GM23338 (cell line): ENCODE results near the gene FN3K. TPM values are rescaled to one million over a fixed set of nuclear protein-coding genes. Genes with fewer than 3 reads are reported as not detected.

Experiments used
- ATAC-seq: fragments of 200-7000 bp; cut with Tn5 transposase; 3 replicates; pipeline ENCODE4 v1.9.1; 2020
- DNase-seq: peaks from one replicate; pipeline ENCODE4 v3.0.0-alpha.2; 2015; ENCODE audit warnings: low spot score
- H2AFZ ChIP-seq: fragments of 200-600 bp; sonication (generic); 2 replicates; pipeline ENCODE4 v1.8.0; 2016; ENCODE audit warnings: antibody characterized with exemption, mild to moderate bottlenecking, moderate library complexity
- H3F3A ChIP-seq: fragments of 200-600 bp; sonication (generic); replicated peaks from 2 replicates; pipeline ENCODE4 v1.8.0; 2017; ENCODE audit warnings: antibody characterized with exemption, mixed run types, low read depth
- H3K27ac ChIP-seq: fragments of 200-600 bp; sonication (generic); 2 replicates; pipeline ENCODE4 v1.6.1; 2016; ENCODE audit warnings: low read depth
- H3K27me3 ChIP-seq: fragments of 200-600 bp; sonication (generic); 2 replicates; pipeline ENCODE4 v1.8.0; 2016; ENCODE audit warnings: mild to moderate bottlenecking, mixed run types, moderate library complexity; ENCODE audit not compliant: insufficient read depth
- H3K36me3 ChIP-seq: fragments of 200-600 bp; sonication (generic); 2 replicates; pipeline ENCODE4 v1.8.0; 2016; ENCODE audit warnings: mild to moderate bottlenecking; ENCODE audit not compliant: insufficient read depth
- H3K4me1 ChIP-seq: fragments of 200-600 bp; sonication (generic); 2 replicates; pipeline ENCODE4 v1.8.0; 2016; ENCODE audit warnings: mild to moderate bottlenecking, moderate library complexity; ENCODE audit not compliant: insufficient read depth
- H3K4me2 ChIP-seq: fragments of 200-600 bp; sonication (generic); 2 replicates; pipeline ENCODE4 v1.7.1; 2017; ENCODE audit warnings: mixed run types
- H3K4me3 ChIP-seq: fragments of 200-600 bp; sonication (generic); 2 replicates; pipeline ENCODE4 v1.6.1; 2016; ENCODE audit warnings: mixed run types
- H3K79me2 ChIP-seq: fragments of 200-600 bp; sonication (generic); replicated peaks from 2 replicates; pipeline ENCODE4 v1.8.0; 2017; ENCODE audit warnings: mild to moderate bottlenecking; ENCODE audit not compliant: insufficient read depth
- H3K9me2 ChIP-seq: fragments of 200-600 bp; sonication (generic); 2 replicates; pipeline ENCODE4 v1.8.0; 2017; ENCODE audit not compliant: insufficient read depth
- H4K20me1 ChIP-seq: fragments of 200-600 bp; sonication (generic); replicated peaks from 2 replicates; pipeline ENCODE4 v1.8.0; 2017; ENCODE audit warnings: mild to moderate bottlenecking; ENCODE audit not compliant: insufficient read depth
- H3K27ac Mint-ChIP-seq: 2 replicates; pipeline ENCODE4 v1.8.0; 2020; ENCODE audit warnings: inconsistent platforms, mild to moderate bottlenecking, moderate library complexity, mixed read lengths
- H3K27me3 Mint-ChIP-seq: 3 replicates; pipeline ENCODE4 v1.8.0; 2022; ENCODE audit warnings: low read depth, mild to moderate bottlenecking, moderate library complexity, mixed read lengths, inconsistent platforms; ENCODE audit not compliant: insufficient read depth, poor library complexity
- H3K36me3 Mint-ChIP-seq: 3 replicates; pipeline ENCODE4 v1.8.0; 2021; ENCODE audit warnings: low read depth, mild to moderate bottlenecking, inconsistent platforms, moderate library complexity, mixed read lengths
- H3K4me1 Mint-ChIP-seq: 3 replicates; pipeline ENCODE4 v1.8.0; 2020; ENCODE audit warnings: mild to moderate bottlenecking, inconsistent platforms, mixed read lengths
- H3K4me3 Mint-ChIP-seq: 3 replicates; pipeline ENCODE4 v1.8.0; 2021; ENCODE audit warnings: moderate library complexity, mild to moderate bottlenecking, inconsistent platforms, mixed read lengths
- H3K9me3 Mint-ChIP-seq: 3 replicates; pipeline ENCODE4 v1.8.0; 2020; ENCODE audit warnings: moderate library complexity, mild to moderate bottlenecking, inconsistent platforms, mixed read lengths
- CREB1 ChIP-seq: fragments of 250-450 bp; sonication (Bioruptor Pico); IDR thresholded peaks from 2 replicates; pipeline ENCODE4 v1.5.0; 2020; ENCODE audit warnings: low read depth, mild to moderate bottlenecking, moderate library complexity
- CTCF ChIP-seq, 2 experiments: fragments of 200-600 bp in 1 of 2; sonication (generic) in 1 of 2; conservative IDR thresholded peaks; 2 replicates each; pipeline versions ENCODE4 v1.5.1 to v1.6.1; 2016 to 2017; ENCODE audit warnings: antibody characterized with exemption in 2 of 2, low read depth in 2 of 2, mild to moderate bottlenecking in 2 of 2, moderate library complexity in 1 of 2
- EZH2 ChIP-seq: fragments of 200-600 bp; sonication (generic); IDR thresholded peaks from one replicate; pipeline ENCODE4 v1.8.0; 2017; ENCODE audit warnings: antibody characterized with exemption, mild to moderate bottlenecking, low read depth; ENCODE audit not compliant: unreplicated experiment
- polyA plus RNA-seq: library from polyadenylated mRNA; unstranded; fragments of >200 nt; fragmentation: Nextera tagmentation; extraction: Ambion mirVana; gene quantifications from 2 replicates; pipeline ENCODE4 v1.2.1, GENCODE V29; 2016
- total RNA-seq: library from RNA; depleted of rRNA; stranded (reverse); fragments of >200 nt; shearing (Covaris generic); gene quantifications from 2 replicates; pipeline ENCODE4 v1.2.3, GENCODE V29; 2014

The FN3K gene
- total and polyA plus RNA-seq, 2 experiments from 2014 or later, result 5.3 to 12.9 TPM

- DNase-seq (no peak), ATAC-seq (no peak)
- Mint-ChIP-seq H3K4me3 (peak overlapping the region; percentile 63; the same call in 2 of the 3 replicates), H3K27me3 (peaks cover 30% of the 10 kb centered on the region), H3K9me3 (no peaks in the 10 kb centered on the region; the same call in 2 of the 3 replicates), H3K27ac (no peak overlapping the region), H3K4me1 (no peaks in the 10 kb centered on the region), H3K36me3 (no peaks in the 10 kb centered on the region; the same call in 2 of the 3 replicates)
- TF ChIP-seq CTCF (conservative IDR thresholded peaks at IDR 0.05; ENCODE audit: low read depth in 2 of 2) (no peak), EZH2 (peak; percentile 26)
- peak overlapping the region; percentile 61 for H3K4me3 ChIP-seq
- peaks cover 35% of the 10 kb centered on the region for H3K27me3 ChIP-seq
- no peaks in the 10 kb centered on the region for H3K79me2 ChIP-seq
- H3K27ac ChIP-seq, result no peak overlapping the region
- no peaks in the 10 kb centered on the region for H3K9me2 ChIP-seq
- H3K4me1 ChIP-seq, result no peaks in the 10 kb centered on the region
- H4K20me1 ChIP-seq, result no peaks in the 10 kb centered on the region
- 0 out of 2 replicates have a peak overlapping the region, but pooled peaks have one; percentile 14 for H2AFZ ChIP-seq
- H3K4me2 ChIP-seq, result peak overlapping the region; percentile 81
- no peaks in the 10 kb centered on the region for H3K36me3 ChIP-seq
- H3F3A ChIP-seq, result 0 out of 2 replicates have a peak, but pooled peaks cover 6% of the 10 kb centered on the region
Measured at GRCh38 chr17:82697808-82698064, 37.7 kb upstream of the FN3K start.

GRCh38 chr17:82698065-82698973, 37.1 kb upstream of the FN3K start, which contains the start of gene RAB40B:
TSS of gene RAB40B (minus strand) at chr17:82698698. CDS start at chr17:82698596, 102 bp downstream.
- no peaks in the 10 kb centered on the region for H3K4me1 Mint-ChIP-seq
- Histone ChIP-seq H3K36me3 (no peaks in the 10 kb centered on the region), H3K4me2 (peak within 1 kb of the TSS; percentile 81), H3F3A (0 out of 2 replicates have a peak, but pooled peaks cover 6% of the 10 kb centered on the region), H3K79me2 (no peaks in the 10 kb centered on the region), H3K27me3 (peaks cover 35% of the 10 kb centered on the region), H2AFZ (0 out of 2 replicates have a peak within 1 kb of the TSS, but pooled peaks have one; percentile 14), H3K27ac (no peak within 1 kb of the TSS), H3K4me3 (peak within 1 kb of the TSS; percentile 63), H3K4me1 (no peaks in the 10 kb centered on the region), H3K9me2 (no peaks in the 10 kb centered on the region), H4K20me1 (no peaks in the 10 kb centered on the region)
- peaks cover 30% of the 10 kb centered on the region for H3K27me3 Mint-ChIP-seq
- no peak within 1 kb of the TSS for H3K27ac Mint-ChIP-seq
- H3K9me3 Mint-ChIP-seq, result no peaks in the 10 kb centered on the region; the same call in 2 of the 3 replicates
- TF ChIP-seq EZH2, result no peak
- peak; percentile 88 for TF ChIP-seq CREB1 (CRISPR knock-in tag)
- no peak for TF ChIP-seq CTCF (conservative IDR thresholded peaks at IDR 0.05; ENCODE audit: low read depth in 2 of 2)
- DNase-seq (peak; percentile 99), ATAC-seq (peak; percentile 88)
- H3K36me3 Mint-ChIP-seq, result no peaks in the 10 kb centered on the region; the same call in 2 of the 3 replicates
- H3K4me3 Mint-ChIP-seq, result peak within 1 kb of the TSS; percentile 86
